Glomerular endothelial cell (primary cell): ENCODE results near the gene CACNA1A. TPM values are rescaled to one million over a fixed set of nuclear protein-coding genes. Genes with fewer than 3 reads are reported as not detected.

Source experiments
- DNase-seq: peaks from one replicate; pipeline ENCODE4 v3.0.0-alpha.2; 2011; ENCODE audit warnings: low read depth, low spot score; ENCODE audit errors: extremely low read depth
- total RNA-seq: library from RNA; depleted of rRNA; stranded (reverse); fragments of >200 nt; gene quantifications from 2 replicates; pipeline ENCODE4 v1.2.3, GENCODE V29; 2015

The CACNA1A gene
- total RNA-seq, 1 donor from 2014 or later = 0.58 TPM

GRCh38 chr19:13315495-13315894 is 190.8 kb downstream of the CACNA1A start:
- DNase-seq = no peak

- no peak for DNase-seq
Observed at GRCh38 chr19:13314761-13315160, 191.5 kb downstream of the CACNA1A start.

- DNase-seq = no peak
Observed at GRCh38 chr19:13313875-13314274, 192.4 kb downstream of the CACNA1A start.

- no peak for DNase-seq
Observed at GRCh38 chr19:13309864-13310263, 196.4 kb downstream of the CACNA1A start.

GRCh38 chr19:13303381-13304129 is 202.7 kb downstream of the CACNA1A start:
- DNase-seq = no peak

GRCh38 chr19:13302526-13303270 is 203.6 kb downstream of the CACNA1A start:
- no peak for DNase-seq

GRCh38 chr19:13301627-13302334 is 204.5 kb downstream of the CACNA1A start:
- no peak for DNase-seq

- no peak for DNase-seq
Observed at GRCh38 chr19:13300421-13301030, 205.8 kb downstream of the CACNA1A start.

GRCh38 chr19:13299838-13300237 is 206.4 kb downstream of the CACNA1A start:
- DNase-seq = no peak

GRCh38 chr19:13298565-13299481 is 207.5 kb downstream of the CACNA1A start:
- no peak for DNase-seq

GRCh38 chr19:13297023-13297422 is 209.3 kb downstream of the CACNA1A start:
- DNase-seq = no peak

GRCh38 chr19:13294812-13295567 is 211.3 kb downstream of the CACNA1A start:
- no peak for DNase-seq

GRCh38 chr19:13291913-13292312 is 214.4 kb downstream of the CACNA1A start:
- no peak for DNase-seq

GRCh38 chr19:13290741-13291140 is 215.5 kb downstream of the CACNA1A start:
- no peak for DNase-seq

GRCh38 chr19:13289295-13289694 is 217.0 kb downstream of the CACNA1A start:
- DNase-seq = no peak

GRCh38 chr19:13286195-13286985 is 219.9 kb downstream of the CACNA1A start:
- no peak for DNase-seq

- DNase-seq = no peak
Observed at GRCh38 chr19:13284929-13285928, 221.1 kb downstream of the CACNA1A start.
